NCI-H2081 treated with DMSO at 0.1 percent for 48 hours (cell line): ENCODE measurements around the gene CCDC196.

ENCODE experiments used
- DNase-seq: peaks from one replicate; lab custom pipeline; 2025; lab: John Stamatoyannopoulos, UW

Gene CCDC196, protein sequence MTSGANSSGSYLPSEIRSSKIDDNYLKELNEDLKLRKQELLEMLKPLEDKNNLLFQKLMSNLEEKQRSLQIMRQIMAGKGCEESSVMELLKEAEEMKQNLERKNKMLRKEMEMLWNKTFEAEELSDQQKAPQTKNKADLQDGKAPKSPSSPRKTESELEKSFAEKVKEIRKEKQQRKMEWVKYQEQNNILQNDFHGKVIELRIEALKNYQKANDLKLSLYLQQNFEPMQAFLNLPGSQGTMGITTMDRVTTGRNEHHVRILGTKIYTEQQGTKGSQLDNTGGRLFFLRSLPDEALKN

DNA sequence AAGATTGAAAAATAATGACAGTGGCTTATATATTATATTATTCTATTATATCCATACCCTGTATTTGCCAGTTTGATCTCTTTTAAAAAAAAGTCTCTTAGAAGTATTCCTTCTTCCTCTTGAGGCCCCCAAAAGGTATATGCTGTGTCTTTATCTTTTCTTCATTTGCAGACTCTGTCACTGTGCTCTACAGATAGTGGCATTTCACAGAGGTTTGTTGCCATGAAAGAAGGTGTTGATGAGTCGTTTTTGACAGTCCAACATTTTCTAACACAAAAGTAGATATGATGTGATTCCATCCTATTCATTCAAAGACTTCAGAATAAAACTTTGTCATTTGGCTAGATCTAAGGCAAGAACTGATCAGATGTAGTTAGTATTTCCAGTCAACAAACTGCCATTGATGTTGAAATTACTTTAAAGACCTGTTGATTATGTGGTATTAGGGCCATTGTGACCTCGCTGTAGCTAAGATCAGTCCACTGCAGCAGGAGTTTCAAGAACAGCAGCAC, at the start of gene CCDC196:
CCDC196 (plus strand) TSS at position 462 of the 512 bp plus-strand sequence. CDS start 132 bp downstream, outside the sequence.
- no peak for DNase-seq

DNA sequence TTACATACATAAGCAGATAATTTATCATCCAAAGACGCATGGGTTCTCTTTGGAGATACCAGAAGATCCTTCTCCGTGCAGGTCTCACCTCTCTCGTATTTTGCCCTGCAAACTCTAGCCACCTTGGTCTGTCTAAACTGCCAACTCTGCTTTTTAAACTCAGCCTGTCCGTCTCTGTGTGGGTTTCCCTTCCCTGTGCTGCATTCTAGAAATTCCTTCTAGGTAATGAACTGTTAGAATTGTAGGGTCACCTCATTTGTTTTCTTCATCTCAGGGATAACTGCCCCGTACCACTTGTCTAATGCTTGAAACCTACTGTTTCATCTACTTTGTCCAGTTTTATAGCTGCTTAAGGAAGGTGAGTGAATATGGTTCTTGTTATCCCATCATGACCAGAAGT, 45.4 kb upstream of the CCDC196 start:
- DNase-seq, result no peak

DNA sequence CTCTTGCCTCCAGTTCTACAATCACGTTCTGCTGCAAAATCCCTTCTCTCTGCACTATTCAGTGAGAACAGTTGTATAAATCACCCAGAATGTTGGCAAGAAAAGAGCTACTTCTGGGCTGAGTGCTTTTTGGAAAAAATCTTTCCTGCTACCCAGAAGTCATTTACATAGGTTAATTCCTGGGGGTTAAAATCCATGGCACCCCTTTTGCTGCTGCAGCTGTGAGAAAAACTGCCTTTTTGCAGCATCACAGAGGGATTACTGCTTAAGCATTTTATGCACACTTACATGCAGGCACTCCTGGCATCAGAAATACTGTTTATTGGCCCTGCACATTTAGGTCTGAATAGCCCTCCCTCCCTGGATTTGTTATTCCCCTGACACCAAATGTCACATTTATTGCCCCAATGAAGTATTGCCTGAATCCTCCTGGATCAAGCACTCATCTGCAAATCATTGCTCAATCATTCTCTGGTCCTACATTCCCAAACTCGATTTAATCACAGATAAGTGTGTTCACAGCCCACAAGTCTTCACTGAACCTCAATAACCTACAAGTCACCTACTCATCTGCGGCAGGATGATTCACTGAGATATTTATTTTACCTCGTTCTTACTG, 43.1 kb upstream of the CCDC196 start:
- DNase-seq, result no peak

DNA sequence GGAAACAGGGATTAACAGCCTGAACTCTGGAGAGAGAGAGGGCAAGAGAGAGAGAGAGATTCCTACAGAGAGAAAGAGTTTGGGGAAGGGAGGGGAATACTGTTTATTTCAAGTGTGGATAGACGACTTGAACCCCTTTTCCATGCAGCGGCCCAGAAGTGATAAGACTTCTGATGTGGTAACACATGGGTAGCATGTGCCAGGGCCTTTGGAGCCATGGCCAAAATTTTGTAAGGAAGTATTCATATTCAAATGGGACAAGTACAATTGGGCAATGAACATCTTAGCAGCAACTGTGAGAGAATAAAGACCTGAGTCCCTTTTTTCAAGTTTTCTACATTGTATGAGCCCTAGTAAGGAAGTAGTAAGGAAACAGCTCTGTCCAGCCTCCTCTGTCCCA, 42.4 kb upstream of the CCDC196 start:
- no peak for DNase-seq

DNA sequence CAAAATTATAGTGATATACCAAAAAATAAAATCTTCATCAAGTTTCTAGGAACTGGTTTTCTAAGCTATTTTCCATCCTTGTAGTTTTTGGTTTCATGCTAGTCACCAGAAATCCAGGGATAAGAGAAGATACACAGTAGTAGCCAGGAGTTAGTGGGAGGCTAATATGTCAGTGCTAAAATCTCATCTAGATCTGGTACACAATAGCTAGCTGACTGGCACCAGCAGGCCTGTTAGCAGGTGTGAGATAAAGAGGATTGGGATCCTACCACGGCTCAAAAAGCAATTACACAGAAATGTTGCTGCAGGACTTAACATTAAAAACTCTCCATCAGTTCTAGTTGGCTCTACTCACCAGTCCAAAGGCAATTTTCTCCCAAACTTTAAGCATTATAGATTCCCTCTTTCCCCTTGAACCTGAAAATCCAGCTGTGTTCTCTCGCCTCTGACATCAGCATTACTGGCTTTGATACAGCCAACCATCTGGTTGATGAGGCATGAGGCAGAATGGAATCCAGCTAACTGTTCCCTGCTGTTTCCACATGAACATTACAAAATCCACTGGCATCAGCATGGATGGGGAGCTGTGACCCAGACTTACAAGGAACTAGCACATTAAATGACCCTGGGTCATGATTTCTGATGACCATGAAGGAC, 41.8 kb upstream of the CCDC196 start:
- no peak for DNase-seq

DNA sequence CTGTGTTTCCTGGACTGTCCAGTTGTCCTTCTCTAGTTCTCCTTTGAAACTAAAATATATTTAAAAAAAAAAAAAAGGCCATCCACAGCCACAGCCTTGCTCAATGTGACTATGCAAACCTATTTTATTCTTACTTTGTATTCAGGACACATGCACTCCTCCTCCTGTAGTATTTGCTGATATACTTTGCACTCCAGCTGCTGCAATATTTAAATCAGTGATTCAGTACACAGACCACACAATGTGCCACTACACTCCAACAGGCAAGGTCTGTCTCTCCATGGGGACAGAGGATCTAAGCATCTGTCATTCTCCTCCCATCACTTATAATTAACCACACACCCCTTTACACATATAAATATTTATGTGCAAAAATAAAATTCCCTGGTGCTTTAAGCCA, 40.2 kb upstream of the CCDC196 start:
- no peak for DNase-seq

DNA sequence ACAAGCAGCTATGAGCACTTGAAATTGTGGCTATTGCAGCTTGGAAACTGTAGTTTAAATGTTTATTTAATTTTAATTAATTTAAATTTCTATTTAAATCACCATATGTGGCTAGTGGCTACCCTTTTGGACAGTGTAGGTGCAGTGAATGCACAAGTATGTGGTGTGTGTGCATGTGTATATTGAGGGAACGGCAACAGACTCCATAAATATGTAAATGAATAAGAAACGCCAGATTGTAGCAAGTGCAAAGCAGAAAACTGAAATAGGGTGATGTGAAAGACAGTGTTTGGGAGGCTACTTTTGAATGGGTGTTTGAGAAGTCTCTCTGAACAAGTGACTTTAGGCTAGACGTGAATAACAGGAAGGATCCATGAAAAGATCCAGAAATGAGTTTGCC, 32.7 kb upstream of the CCDC196 start:
- no peak for DNase-seq

DNA sequence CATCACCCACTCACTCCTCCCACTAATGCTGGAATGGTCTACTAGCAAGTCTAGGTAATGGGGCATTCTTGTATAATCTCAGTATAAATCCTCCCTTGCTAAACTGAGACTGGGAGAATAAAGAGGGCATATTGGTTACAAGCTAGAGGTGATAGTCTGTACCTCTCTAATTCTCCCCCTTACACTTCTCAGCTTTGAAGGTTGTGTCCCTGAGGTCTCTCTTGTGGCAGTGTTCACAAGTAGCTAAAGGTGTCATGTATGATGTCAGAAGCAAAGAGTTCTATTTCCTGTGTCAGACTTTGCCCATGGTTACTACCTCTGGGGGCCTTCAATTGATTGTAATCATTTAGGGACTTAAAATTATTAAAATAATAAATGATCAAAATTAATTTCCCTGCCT, 26.6 kb upstream of the CCDC196 start:
- no peak for DNase-seq

DNA sequence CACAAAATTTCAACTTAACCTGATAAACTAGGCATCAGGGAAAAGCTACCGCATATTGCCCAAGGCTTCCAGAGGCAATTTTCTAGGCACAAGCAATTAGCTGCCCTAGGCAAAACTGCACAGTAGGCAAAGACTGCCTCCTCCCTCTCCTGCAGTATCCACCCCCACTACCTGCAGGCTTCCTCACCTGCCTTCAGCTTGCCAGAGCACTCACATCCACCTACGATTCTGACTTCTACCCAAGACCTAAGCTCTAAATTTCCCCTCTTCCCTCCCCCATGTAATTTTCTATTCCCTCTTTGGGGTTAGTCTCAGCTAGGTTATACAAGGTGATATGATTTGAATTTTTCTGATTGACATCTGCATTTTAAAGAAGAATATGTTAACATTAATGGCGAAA, 21.9 kb upstream of the CCDC196 start:
- no peak for DNase-seq

DNA sequence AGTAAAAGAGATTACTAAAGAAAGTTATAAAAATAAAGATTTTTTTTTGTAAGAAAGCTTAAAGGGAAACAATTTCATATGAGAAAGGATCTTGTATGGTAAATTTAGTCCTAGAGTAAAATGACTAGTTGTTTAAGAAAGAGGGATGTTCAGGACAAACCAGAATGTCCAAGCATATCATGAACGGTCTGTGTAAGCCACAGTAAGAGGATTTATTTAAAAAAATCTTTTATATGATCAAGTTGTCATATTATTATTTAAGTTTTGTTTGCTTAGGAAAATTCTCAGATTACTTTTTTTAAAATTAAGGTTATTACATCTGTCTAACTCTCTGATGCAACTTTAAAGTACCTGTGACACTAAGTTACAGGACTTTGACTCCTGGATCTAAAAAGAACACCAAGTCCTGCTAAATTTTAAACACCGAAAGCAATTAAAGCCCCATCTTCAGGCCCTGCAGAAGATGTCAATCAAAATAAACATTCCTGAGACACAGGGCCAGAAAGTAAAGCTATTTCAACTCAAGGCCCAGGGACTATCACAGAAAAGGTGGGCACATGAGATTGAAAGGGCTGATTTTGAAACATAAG, 17.3 kb upstream of the CCDC196 start:
- DNase-seq, result no peak

DNA sequence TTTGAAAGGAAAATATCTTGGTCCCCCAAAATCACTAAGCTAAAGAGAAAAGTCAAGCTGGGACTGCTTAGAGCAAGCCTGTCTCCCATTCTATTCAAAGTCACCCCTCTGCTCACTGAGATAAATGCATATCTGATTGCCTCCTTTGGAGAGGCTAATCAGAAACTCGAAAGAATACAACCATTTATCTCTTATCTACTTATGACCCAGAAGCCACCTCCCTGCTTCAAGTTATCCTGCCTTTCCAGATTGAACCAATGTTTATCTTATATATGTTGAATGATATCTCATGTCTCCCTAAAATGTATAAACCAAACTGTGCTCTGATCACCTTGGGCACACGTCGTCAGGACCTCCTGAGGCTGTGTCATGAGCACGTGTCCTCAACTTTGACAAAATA, 14.6 kb upstream of the CCDC196 start:
- no peak for DNase-seq

DNA sequence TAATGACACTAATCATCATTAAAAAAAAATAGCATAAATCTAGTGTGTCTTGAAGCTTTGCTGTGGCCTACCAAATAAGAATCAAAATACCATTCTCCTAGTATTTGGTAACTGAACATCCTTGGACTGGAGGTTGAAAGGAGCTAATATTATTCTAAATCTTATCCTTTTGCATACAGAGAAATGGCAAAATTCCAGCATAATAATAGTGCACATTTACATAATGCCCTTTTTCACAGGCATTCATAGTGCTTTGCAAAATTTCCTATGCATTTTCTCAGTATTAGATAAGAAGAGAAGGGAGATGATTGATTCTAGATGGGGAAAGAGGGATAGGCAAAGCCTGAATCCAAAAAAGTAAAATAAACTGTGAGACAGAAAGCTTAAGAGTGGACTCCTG, 13.9 kb upstream of the CCDC196 start:
- no peak for DNase-seq

DNA sequence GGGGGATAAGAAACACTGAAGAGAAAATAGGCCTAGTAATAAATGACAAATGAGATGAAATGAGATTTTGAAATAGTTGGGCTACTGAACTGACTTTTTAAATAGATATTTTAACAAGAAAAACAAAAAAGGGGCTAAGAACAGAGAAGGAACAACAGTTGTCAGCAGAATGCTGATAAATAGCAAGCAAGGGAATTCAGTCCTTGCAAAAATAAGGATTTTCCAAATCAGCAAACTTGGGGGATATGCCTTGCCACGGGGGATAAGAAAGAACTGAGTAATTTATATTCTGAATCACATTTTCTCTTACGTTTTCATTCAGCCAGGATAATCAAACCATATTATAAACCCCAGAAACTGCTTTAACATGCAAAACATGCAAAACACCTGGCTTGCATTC, 12.9 kb upstream of the CCDC196 start:
- DNase-seq, result no peak

DNA sequence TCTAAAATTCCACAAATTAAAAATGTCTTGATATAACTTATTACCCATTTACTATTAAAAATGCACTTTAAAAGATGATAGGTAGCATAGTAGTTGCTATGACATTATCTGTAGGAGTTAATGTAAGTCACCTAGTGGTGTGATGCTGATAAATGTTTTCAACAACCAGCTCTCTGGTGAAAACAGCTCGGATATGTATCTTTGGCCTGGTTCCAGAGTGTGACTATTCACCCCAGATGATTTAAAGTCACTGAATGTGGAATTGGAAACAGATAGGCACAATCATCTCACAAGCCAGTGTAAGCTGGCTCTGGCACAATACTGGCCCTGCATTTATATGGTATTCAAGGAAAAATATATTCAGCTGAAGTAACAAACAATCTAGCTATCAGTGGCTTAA, 9.2 kb upstream of the CCDC196 start:
- no peak for DNase-seq

DNA sequence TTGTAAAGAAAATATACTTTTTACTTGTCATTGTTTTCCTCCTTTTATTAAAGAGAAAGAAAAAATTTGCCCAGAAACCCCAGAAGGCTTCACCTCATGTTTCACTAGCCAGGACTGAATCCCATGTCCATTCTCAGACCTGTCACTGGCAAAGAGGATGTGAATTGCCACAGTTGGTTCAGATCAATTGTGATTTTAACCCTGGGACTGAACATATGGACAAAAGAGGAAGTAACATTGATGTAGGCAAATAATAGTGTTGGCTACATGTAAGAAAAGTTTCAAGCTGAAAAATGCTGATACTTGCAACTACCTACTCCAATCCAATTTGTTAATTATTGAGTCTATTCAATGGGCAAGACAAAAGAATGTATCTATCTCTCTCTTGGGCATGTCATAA, 8.6 kb upstream of the CCDC196 start:
- DNase-seq, result no peak

DNA sequence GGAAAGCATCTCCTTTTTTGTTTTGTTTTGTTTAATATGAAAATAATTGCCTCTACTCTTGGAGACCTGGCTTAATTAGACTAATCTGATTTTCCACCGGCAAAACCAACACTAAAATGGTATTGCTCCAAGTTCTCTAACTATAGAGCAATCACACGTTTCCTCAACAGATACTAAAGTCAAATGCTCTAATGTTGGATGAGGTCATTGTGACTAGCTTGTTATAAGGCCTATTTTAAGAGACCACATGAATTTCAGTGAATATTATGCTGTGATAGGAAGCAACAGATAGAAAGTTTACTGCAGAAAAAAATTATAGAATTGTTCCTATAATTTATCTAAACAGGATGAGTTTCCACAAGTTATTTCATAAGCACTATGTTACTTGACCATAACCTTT, 3.3 kb upstream of the CCDC196 start:
- DNase-seq, result no peak

DNA sequence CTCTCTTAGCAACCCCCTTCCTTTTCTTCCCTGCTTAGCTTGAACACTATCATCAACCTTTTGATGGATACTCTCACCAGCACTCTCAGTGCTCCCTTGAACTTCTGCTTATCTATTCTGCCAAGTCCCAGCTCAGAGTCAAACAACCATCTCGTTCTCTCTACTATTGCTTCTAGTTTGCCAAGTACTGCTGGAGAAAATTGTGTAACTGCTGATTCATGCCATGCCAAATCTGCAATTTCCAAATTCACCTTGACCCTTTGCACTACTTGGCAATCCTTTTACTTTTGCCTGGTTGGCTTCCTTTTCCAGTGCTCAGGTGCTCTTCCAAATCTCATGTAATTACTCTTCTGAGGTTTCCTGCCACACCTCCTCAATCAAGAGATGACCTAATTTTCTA, 2.8 kb upstream of the CCDC196 start:
- no peak for DNase-seq

DNA sequence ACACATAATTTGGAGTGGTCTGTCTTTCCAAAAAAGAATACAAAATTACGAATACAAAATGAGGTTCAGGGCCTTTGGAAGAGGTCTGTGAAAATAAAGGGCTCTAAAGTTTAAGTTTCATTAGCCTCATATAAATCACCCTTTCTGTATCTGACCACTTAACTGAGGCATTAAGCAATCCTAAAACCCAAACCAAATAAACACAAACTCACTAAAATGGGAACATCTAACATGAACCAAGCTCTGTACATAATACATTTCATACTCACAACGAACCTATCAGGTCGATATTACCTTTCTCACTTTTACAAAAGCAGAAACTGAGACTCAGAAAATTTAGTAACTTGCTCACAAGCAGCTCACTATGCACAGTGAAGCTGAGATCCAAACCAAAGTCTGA, 1.1 kb upstream of the CCDC196 start:
- no peak for DNase-seq

DNA sequence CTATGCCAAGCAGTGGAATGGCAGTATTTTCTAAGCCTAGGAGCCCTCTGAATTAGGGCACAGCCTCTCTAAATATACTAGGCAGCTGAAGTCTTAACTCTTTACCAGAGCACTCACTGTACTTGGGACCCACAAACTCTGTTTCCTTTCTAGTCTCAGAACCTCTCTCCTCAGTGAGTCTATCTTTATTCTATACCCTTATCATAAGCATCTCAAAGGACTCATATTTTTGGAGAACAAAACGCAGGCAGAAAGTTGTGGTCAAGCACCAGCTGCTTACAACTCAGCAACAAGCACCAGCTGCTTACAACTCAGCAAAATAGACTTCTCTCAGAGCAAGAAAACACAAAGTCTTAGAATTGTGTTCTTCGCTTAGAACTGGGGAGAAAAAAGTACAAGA, 993 bp downstream of the CCDC196 start:
- no peak for DNase-seq

DNA sequence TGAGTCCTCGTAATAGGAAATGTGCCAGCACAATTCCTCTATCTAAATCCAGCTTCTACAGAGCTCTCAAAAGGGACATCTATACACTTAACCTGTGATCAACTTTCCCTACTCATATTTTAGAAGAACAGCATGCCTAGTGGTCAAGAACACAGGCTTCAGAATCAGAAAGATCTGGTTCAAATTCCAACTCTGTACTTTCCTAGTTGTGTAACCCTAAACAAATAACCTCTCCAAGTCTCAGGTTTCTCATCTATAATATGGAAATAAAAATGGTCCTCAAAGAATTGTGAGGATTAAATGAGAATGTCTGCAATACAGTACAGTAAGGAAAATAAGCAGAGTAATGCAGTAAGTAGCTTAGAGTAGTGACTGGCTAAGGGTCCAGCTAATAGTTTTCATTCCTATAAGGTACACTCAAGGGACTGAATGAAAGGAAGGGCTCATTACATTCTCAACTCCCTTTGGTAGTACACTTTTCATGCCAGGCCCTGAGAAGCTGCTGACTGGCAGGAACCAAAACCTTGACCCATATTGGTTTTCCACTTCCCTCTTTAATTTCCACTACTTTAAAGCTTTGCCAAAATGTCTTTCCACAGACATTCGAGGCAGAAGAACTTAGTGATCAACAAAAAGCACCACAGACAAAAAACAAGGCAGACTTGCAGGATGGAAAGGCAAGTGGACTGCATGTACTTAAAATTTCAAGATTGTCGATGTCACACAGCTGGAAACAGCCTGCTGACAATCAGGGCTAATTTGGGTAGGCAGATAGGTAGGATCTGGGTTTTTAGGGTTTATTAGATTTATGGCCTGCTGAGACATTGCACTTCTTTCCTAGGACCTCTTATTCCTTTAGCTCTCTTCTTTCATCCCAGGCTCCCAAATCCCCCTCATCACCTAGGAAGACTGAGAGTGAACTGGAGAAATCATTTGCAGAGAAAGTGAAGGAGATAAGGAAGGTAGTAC, 4.3 kb downstream of the CCDC196 start:
- no peak for DNase-seq

DNA sequence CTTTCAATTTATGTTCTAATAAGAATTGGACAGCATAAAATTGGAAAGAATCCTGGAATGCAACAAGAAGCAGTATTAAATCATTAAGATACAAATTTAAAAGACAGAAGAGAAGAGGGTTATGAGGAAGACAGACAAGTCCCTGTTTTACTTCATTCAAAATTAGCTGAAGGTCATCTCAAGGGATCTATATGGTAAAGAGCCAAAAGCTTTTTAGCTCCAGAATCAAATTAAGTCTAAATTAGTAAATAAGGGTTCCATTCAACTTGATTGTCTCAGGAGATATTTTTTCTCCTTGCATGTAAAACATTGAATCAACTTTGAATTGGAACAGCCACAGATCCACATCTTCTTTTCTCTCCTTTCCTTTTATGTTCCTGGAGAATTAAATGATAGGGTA, 7.6 kb downstream of the CCDC196 start:
- no peak for DNase-seq
